K562 (cell line): ENCODE measurements around the gene OSBPL3. TPM values are rescaled to one million over a fixed set of nuclear protein-coding genes. Genes with fewer than 3 reads are reported as not detected.

Experiments
- ATF1 ChIP-seq, 2 experiments: fragments of 450-650 bp in 1 of 2; IDR thresholded peaks; 2 replicates each; pipeline ENCODE4 v1.6.1; 2016; ENCODE audit warnings: missing compliant biosample characterization in 1 of 2, missing genetic modification characterization in 1 of 2
- CEBPG ChIP-seq, 3 experiments: fragments of 200-800 bp in 1 of 3; sonication (Bioruptor generic) in 1 of 3; sonication (generic) in 1 of 3; formaldehyde crosslinking in 1 of 3; IDR thresholded peaks in 2 of 3; conservative IDR thresholded peaks in 1 of 3; 2 replicates each; pipeline versions ENCODE4 v1.6.1 to v1.8.0; 2016 to 2022; ENCODE audit warnings: missing compliant biosample characterization in 2 of 3, missing genetic modification characterization in 2 of 3, mild to moderate bottlenecking in 1 of 3, missing genetic modification reagents in 1 of 3
- FOSL1 ChIP-seq: fragments of 200-800 bp; sonication (Bioruptor generic); conservative IDR thresholded peaks from 2 replicates; pipeline ENCODE4 v1.6.1; 2016; ENCODE audit warnings: missing genetic modification characterization, missing compliant biosample characterization
- NCOA2 ChIP-seq, 2 experiments: fragments of 450-650 bp; IDR thresholded peaks; 2 replicates each; pipeline ENCODE4 v1.6.1; 2018; ENCODE audit warnings: mild to moderate bottlenecking in 2 of 2, moderate library complexity in 1 of 2; ENCODE audit not compliant: partially characterized antibody in 2 of 2
- NCOR1 ChIP-seq: fragments of 450-650 bp; IDR thresholded peaks from 2 replicates; pipeline ENCODE4 v1.6.1; 2016; ENCODE audit warnings: mild to moderate bottlenecking, moderate library complexity
- PCBP1 ChIP-seq: fragments of 200-400 bp; formaldehyde crosslinking; IDR thresholded peaks from 2 replicates; pipeline ENCODE4 v1.6.1; 2018; ENCODE audit warnings: mild to moderate bottlenecking, low read depth, low read length; ENCODE audit not compliant: poor library complexity, severe bottlenecking
- polyA plus RNA-seq, 8 experiments: library from polyadenylated mRNA; depleted of rRNA in 4 of 8; stranded (reverse) in 5 of 8; unstranded in 3 of 8; fragments of >200 nt; fragmentation: Nextera tagmentation in 2 of 8; fragmentation: Illumina TruSeq in 1 of 8; extraction: Ambion mirVana in 2 of 8; extraction: Trizol in 1 of 8; gene quantifications; 2 replicates each; pipeline versions ENCODE4 v1.2.1 to v1.2.3, GENCODE V29; 2011 to 2014; ENCODE audit warnings: inconsistent platforms in 1 of 8, missing spikeins in 1 of 8
- total RNA-seq, 7 experiments: library from RNA; depleted of rRNA in 6 of 7; stranded (reverse); fragments of >200 nt in 6 of 7; fragmentation: Illumina TruSeq in 2 of 7; extraction: Trizol in 2 of 7; gene quantifications; 2 replicates each; pipeline versions ENCODE4 v1.2.1 to v1.2.3, GENCODE V29; 2011 to 2021; ENCODE audit warnings: low replicate concordance in 1 of 7
- TF ChIP-seq, protein P1 (sequence below): fragments of 450-650 bp; IDR thresholded peaks from 2 replicates; pipeline ENCODE4 v1.6.1; 2017; ENCODE audit warnings: mild to moderate bottlenecking, moderate library complexity

OSBPL3 gene
- total and polyA plus RNA-seq, 9 of the 15 experiments (the other 6 are each of a cell fraction or from before 2014, with no cell fraction given) = 4.8 to 37.2 (median 26.5) TPM

DNA sequence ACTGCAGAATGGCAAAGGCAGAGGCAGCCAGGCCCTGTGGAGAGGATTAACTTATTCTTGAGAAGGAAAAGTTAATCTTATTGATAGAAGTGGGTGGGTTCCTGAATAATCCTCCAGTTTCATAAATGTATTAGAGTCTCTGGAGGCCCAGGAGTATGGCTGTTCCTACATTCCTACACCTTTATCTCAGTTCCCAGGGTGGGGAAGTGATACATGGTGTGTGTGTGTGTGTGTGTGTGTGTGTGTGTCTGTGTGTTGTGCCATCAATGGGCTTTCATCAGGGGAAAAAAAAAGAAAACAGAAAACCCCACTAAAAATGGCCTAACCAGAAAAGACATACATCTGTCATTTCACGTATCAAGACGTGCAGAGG is 200.7 kb downstream of the OSBPL3 start (continued):
- TF ChIP-seq ATF1 (CRISPR knock-in tag; IDR thresholded peaks at IDR 0.05) = no peak
- 0 out of 2 replicates have a peak, but pooled peaks have one; percentile 4 for TF ChIP-seq ATF1 (tag; IDR thresholded peaks at IDR 0.05)
- peak; percentile 49 for TF ChIP-seq FOSL1
- 0 out of 2 replicates have a peak, but pooled peaks have one; percentile 17 for TF ChIP-seq NCOR1
- TF ChIP-seq PCBP1 = no peak
- TF ChIP-seq, protein P1, sequence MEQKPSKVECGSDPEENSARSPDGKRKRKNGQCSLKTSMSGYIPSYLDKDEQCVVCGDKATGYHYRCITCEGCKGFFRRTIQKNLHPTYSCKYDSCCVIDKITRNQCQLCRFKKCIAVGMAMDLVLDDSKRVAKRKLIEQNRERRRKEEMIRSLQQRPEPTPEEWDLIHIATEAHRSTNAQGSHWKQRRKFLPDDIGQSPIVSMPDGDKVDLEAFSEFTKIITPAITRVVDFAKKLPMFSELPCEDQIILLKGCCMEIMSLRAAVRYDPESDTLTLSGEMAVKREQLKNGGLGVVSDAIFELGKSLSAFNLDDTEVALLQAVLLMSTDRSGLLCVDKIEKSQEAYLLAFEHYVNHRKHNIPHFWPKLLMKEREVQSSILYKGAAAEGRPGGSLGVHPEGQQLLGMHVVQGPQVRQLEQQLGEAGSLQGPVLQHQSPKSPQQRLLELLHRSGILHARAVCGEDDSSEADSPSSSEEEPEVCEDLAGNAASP = no peak
- peak in 1 of 2 experiments; percentile 4 for TF ChIP-seq NCOA2 (IDR thresholded peaks at IDR 0.05; ENCODE audit: partially characterized antibody in 2 of 2)
- TF ChIP-seq CEBPG (CRISPR knock-in tag; IDR thresholded peaks at IDR 0.05) = no peak
- peak in 1 of 2 experiments; percentile 21; a peak in 3 of 4 replicates for TF ChIP-seq CEBPG (tag; conservative IDR thresholded peaks at IDR 0.05 in 1 of 2, IDR thresholded peaks at IDR 0.05 in 1 of 2)
